Left lung (tissue), 14 donors: ENCODE results near the gene PROX1. TPM values are rescaled to one million over a fixed set of nuclear protein-coding genes. Genes with fewer than 3 reads are reported as not detected.

Experiments used
- ATAC-seq: fragments of 200-7000 bp; cut with Tn5 transposase; one replicate; pipeline ENCODE4 v1.9.1; 2020; ENCODE audit warnings: moderate library complexity
- DNase-seq, 4 donors: peaks; one replicate each; pipeline ENCODE4 v3.0.0-alpha.2; 2013 to 2020
- H3K27ac ChIP-seq, 2 donors: fragments of 200-600 bp; sonication (generic) in 1 of 2; one replicate each; pipeline versions ENCODE4 v1.5.0 to v1.8.0; 2020 to 2021
- H3K27me3 ChIP-seq, 2 donors: fragments of 200-600 bp; sonication (generic) in 1 of 2; one replicate each; pipeline versions ENCODE4 v1.5.0 to v1.8.0; 2020 to 2021
- H3K36me3 ChIP-seq, 2 donors: fragments of 200-600 bp; sonication (generic) in 1 of 2; one replicate each; pipeline versions ENCODE4 v1.5.0 to v1.8.0; 2020 to 2021
- H3K4me1 ChIP-seq, 2 donors: fragments of 200-600 bp; one replicate each; pipeline ENCODE4 v1.8.0; 2021
- H3K4me3 ChIP-seq, 2 donors: fragments of 200-600 bp; sonication (generic) in 1 of 2; one replicate each; pipeline versions ENCODE4 v1.5.0 to v1.8.0; 2020 to 2021; ENCODE audit warnings: mild to moderate bottlenecking in 1 of 2
- H3K9me3 ChIP-seq, 2 donors: fragments of 200-600 bp; sonication (generic) in 1 of 2; one replicate each; pipeline versions ENCODE4 v1.5.0 to v1.8.0; 2020 to 2021
- intact Hi-C, 2 donors: fragments of 100-400 bp; cut with DNase I; formaldehyde crosslinking; loops; one replicate each; pipeline versions ENCODE4 v1.11.2 to v1.14.2; 2022
- long read RNA-seq, 12 donors: library from polyadenylated mRNA in 2 of 12; unstranded in 2 of 12; transcript quantifications; one replicate each; pipeline ENCODE4 v2.0.0 and lab custom pipeline, GENCODE V29; 2019 to 2026
- polyA plus RNA-seq, 6 donors: library from polyadenylated mRNA; unstranded; fragments of 120-200 nt; gene quantifications; one replicate each; pipeline ENCODE4 v1.2.1, GENCODE V29; 2013; ENCODE audit not compliant: insufficient read length in 6 of 6
- total RNA-seq, 2 donors: library from RNA; stranded (reverse); fragmentation: NEBNext Ultra II Directional; extraction: Animal tissue kit (Norgen Biotek cat#: 25700); gene quantifications; one replicate each; pipeline ENCODE4 v1.2.1, GENCODE V29; 2021
- TF ChIP-seq, protein P1 (sequence below), 2 donors: fragments of 200-600 bp; sonication (generic) in 1 of 2; IDR thresholded peaks; one replicate each; pipeline versions ENCODE4 v1.5.0 to v1.8.0; 2021; ENCODE audit warnings: antibody characterized with exemption in 2 of 2
- donor health status: DM: no; HTN: yes; CAD: no.
- donor health status: DM: no; HTN: no; CAD: no.

PROX1 gene, protein sequence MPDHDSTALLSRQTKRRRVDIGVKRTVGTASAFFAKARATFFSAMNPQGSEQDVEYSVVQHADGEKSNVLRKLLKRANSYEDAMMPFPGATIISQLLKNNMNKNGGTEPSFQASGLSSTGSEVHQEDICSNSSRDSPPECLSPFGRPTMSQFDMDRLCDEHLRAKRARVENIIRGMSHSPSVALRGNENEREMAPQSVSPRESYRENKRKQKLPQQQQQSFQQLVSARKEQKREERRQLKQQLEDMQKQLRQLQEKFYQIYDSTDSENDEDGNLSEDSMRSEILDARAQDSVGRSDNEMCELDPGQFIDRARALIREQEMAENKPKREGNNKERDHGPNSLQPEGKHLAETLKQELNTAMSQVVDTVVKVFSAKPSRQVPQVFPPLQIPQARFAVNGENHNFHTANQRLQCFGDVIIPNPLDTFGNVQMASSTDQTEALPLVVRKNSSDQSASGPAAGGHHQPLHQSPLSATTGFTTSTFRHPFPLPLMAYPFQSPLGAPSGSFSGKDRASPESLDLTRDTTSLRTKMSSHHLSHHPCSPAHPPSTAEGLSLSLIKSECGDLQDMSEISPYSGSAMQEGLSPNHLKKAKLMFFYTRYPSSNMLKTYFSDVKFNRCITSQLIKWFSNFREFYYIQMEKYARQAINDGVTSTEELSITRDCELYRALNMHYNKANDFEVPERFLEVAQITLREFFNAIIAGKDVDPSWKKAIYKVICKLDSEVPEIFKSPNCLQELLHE
- total RNA-seq (10 to 100 TPM in 1 of 2 donors, 1 to 10 TPM in 1; 6.2 to 15.3 TPM), polyA plus RNA-seq (10 to 100 TPM in 2 of 6 donors, 1 to 10 TPM in 4; 6.5 to 10.4 (median 9.1) TPM)
- long read RNA-seq, donor 1, partial matches to known transcripts = 13 of 13 reads
- long read RNA-seq, donor 1, other reads (novel, unspliced or antisense) = 0 of 13 reads
- long read RNA-seq, donor 2, partial matches to known transcripts = 6 of 6 reads
- long read RNA-seq, donor 2, other reads (novel, unspliced or antisense) = 0 of 6 reads
- long read RNA-seq, donor 3 = 0 reads
- long read RNA-seq, donor 4 = 0 reads
- long read RNA-seq, donor 5, partial matches to known transcripts = 5 of 5 reads
- long read RNA-seq, donor 5, other reads (novel, unspliced or antisense) = 0 of 5 reads
- long read RNA-seq, donor 6 = 0 reads
- long read RNA-seq, donor 7 = 0 reads
- long read RNA-seq, donor 8 = 0 reads
- long read RNA-seq, donor 9 = 0 reads
- long read RNA-seq, donor 10 = 0 reads
- long read RNA-seq, donor 11 = 0 reads
- long read RNA-seq, donor 12, full-length matches to known transcripts = 1 of 1 reads
- long read RNA-seq, donor 12, partial matches to known transcripts = 0 of 1 reads
- long read RNA-seq, donor 12, other reads (novel, unspliced or antisense) = 0 of 1 reads

DNA sequence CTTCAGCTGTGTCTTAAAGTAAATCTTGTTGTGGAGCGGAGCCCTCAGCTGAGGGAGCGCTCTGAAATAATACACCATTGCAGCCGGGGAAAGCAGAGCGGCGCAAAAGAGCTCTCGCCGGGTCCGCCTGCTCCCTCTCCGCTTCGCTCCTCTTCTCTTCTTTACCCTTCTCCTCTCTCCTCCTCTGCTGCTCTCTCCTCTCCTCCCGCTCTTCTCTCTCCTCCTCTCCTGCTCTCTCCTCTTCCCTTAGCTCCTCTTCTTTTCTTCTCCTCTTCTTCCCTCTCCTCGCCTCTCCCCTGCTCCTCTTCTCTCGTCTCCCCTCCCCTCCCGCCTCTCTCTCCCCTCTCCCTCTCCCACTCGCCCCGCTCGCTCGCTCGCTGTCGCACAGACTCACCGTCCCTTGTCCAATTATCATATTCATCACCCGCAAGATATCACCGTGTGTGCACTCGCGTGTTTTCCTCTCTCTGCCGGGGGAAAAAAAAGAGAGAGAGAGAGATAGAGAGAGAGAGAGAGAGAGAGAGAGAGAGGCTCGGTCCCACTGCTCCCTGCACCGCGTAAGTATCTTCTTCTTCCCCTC lies at the start of gene PROX1:
Gene PROX1, plus strand, starts transcription at position 47 of the 580 bp plus-strand sequence. CDS start 8,563 bp downstream, outside the sequence.
- Histone ChIP-seq H3K36me3 (no peaks in the 10 kb centered on the region), H3K27ac (peak within 1 kb of the TSS in 1 of 2 donors; percentile 63), H3K4me3 (peak within 1 kb of the TSS; percentile 29 to 46), H3K4me1 (peaks cover 8 to 16% of the 10 kb centered on the region in 2 donors), H3K9me3 (no peaks in the 10 kb centered on the region), H3K27me3 (peaks cover 55 to 98% of the 10 kb centered on the region in 2 donors)
- TF ChIP-seq, protein P1, sequence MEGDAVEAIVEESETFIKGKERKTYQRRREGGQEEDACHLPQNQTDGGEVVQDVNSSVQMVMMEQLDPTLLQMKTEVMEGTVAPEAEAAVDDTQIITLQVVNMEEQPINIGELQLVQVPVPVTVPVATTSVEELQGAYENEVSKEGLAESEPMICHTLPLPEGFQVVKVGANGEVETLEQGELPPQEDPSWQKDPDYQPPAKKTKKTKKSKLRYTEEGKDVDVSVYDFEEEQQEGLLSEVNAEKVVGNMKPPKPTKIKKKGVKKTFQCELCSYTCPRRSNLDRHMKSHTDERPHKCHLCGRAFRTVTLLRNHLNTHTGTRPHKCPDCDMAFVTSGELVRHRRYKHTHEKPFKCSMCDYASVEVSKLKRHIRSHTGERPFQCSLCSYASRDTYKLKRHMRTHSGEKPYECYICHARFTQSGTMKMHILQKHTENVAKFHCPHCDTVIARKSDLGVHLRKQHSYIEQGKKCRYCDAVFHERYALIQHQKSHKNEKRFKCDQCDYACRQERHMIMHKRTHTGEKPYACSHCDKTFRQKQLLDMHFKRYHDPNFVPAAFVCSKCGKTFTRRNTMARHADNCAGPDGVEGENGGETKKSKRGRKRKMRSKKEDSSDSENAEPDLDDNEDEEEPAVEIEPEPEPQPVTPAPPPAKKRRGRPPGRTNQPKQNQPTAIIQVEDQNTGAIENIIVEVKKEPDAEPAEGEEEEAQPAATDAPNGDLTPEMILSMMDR (IDR thresholded peaks at IDR 0.05) = no peak
- ATAC-seq (peak; percentile 87), DNase-seq (peak in 1 of 4 donors; percentile 82)
- intact Hi-C loops = no loop called here

DNA sequence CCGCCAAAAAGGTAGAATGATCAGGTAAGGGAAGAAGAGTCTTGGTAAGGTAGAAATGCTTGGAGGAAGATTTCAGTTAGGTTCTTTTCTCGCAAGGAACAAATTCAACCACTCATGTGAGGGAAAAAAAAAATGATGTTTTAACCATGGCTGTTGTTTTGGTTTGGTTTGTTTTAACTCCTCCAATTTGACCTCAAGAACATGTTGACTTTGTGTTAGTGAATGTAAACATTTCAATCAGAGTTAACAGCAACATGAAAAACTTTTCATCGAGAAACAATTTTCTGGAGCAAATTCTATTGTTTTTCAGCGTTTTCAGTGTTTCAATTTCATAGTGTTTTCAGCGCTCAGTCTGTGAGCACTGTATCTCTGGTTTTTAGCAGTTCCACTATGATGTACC lies 49.0 kb upstream of the PROX1 start:
- intact Hi-C loops = no loop called here
- H3K4me1 ChIP-seq = no peaks in the 10 kb centered on the region
- ATAC-seq = no peak
- no peaks in the 10 kb centered on the region for H3K36me3 ChIP-seq
- no peak overlapping the region for H3K27ac ChIP-seq
- H3K9me3 ChIP-seq = peaks cover 0 to 2% of the 10 kb centered on the region in 2 donors
- TF ChIP-seq, protein P1 (IDR thresholded peaks at IDR 0.05) = no peak
- no peak overlapping the region for H3K4me3 ChIP-seq
- no peak for DNase-seq
- no peaks in the 10 kb centered on the region for H3K27me3 ChIP-seq

DNA sequence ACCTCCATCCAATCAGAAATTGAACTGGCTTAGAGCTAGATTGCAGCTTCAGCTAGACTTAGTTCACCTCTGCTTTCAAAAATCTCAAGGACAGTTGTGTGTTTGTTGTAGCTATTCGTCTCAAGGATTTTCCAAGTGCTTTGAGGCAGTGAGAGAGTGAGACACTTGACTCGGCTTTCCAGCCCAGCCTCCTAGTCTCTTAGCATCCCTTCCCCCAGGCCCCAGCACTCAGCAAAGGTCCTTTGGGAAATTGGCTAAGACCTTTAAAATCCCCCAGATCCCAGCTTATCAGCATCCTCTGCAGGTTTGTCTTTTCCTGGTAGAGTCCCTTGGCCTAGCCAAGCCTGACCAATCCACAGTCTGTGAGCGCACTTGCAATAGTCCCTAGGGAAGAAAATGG lies 47.9 kb upstream of the PROX1 start:
- TF ChIP-seq, protein P1 (IDR thresholded peaks at IDR 0.05) = no peak
- H3K27me3 ChIP-seq = no peaks in the 10 kb centered on the region
- no peaks in the 10 kb centered on the region for H3K36me3 ChIP-seq
- DNase-seq (no peak), ATAC-seq (peak; percentile 79)
- intact Hi-C loops = no loop called here
- no peaks in the 10 kb centered on the region for H3K4me1 ChIP-seq
- no peak overlapping the region for H3K4me3 ChIP-seq
- H3K9me3 ChIP-seq = peaks cover 0 to 2% of the 10 kb centered on the region in 2 donors
- H3K27ac ChIP-seq = no peak overlapping the region

DNA sequence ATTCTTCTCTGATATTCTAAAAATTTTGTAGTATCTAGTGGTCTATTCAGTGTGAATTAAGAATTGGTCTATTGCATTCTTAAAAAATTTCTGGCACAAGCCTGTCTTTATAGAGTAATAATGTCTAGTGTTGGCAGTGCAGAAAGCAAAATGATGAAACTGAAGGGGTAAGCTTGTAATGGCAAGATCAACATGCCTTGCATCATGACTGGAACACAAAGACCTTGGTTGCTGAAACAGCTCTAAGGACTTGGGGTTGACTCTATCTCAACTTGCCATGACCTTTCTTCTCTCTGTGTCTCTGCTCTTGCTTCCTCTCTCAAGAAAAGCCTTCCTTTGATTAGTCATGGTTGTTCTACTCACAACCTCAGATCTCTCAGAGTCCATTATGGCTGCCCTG lies 46.8 kb upstream of the PROX1 start:
- H3K36me3 ChIP-seq = no peaks in the 10 kb centered on the region
- TF ChIP-seq, protein P1 (IDR thresholded peaks at IDR 0.05) = no peak
- H3K27me3 ChIP-seq = no peaks in the 10 kb centered on the region
- DNase-seq = no peak
- H3K4me1 ChIP-seq = no peaks in the 10 kb centered on the region
- intact Hi-C loops = no loop called here
- H3K27ac ChIP-seq = no peak overlapping the region
- H3K4me3 ChIP-seq = no peak overlapping the region
- H3K9me3 ChIP-seq = peaks cover 0 to 2% of the 10 kb centered on the region in 2 donors
- ATAC-seq = no peak
